Measurements from ENCODE around the gene SLC12A4.

- TF ChIP-seq EZH2phosphoT487 (IDR thresholded peaks at IDR 0.05; ENCODE audit: unreplicated experiment), result no peak
- TF ChIP-seq CTCF (conservative IDR thresholded peaks at IDR 0.05; ENCODE audit: low read depth in 2 of 2), result no peak
- no peak for TF ChIP-seq REST (IDR thresholded peaks at IDR 0.05; ENCODE audit: unreplicated experiment)
- no peak for TF ChIP-seq POLR2AphosphoS5 (IDR thresholded peaks at IDR 0.05; ENCODE audit: low read depth)
- no peak for TF ChIP-seq EZH2 (IDR thresholded peaks at IDR 0.05; ENCODE audit: low read depth, unreplicated experiment)
- TF ChIP-seq JUNB (IDR thresholded peaks at IDR 0.05; ENCODE audit: unreplicated experiment), result no peak
Observed at GRCh38 chr16:67992661-67993206, 24.3 kb upstream of the SLC12A4 start.
